ENCODE measurements around the gene MYORG.
"Not testable (repeated sequence)": the region's sequence is repeated elsewhere in the genome, so short reads cannot be mapped to it uniquely, and the experiment has no call there.

MYORG gene

DNA sequence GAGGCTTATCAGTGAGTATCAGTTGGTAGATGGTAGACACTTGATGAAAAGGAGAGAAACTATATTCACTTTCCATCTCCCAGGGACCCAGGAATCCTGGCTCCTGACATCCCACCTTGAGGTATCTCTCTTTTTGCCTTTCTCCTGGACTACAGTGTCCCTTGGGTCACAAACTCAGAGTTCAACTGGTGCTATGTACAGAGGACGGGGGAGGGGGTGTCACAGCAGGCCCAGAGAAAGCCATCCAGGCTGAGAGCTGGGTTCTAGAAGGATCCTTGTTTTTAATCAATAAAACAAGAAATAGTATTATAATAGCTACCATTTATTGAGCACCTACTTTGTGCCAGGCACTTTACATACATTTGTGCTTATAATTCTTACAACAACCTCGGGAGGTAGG lies 10.3 kb downstream of the MYORG start:
- no peak overlapping the region for H3K27ac ChIP-seq
- TF ChIP-seq CTCF (conservative IDR thresholded peaks at IDR 0.05) (no peak), ZFX (IDR thresholded peaks at IDR 0.05) (no peak)

- TF ChIP-seq ZFX (IDR thresholded peaks at IDR 0.05) (no peak), CTCF (conservative IDR thresholded peaks at IDR 0.05) (no peak)
These were observed 11.4 kb downstream of the MYORG start for GRCh38 chr9:34365282-34365681.

DNA sequence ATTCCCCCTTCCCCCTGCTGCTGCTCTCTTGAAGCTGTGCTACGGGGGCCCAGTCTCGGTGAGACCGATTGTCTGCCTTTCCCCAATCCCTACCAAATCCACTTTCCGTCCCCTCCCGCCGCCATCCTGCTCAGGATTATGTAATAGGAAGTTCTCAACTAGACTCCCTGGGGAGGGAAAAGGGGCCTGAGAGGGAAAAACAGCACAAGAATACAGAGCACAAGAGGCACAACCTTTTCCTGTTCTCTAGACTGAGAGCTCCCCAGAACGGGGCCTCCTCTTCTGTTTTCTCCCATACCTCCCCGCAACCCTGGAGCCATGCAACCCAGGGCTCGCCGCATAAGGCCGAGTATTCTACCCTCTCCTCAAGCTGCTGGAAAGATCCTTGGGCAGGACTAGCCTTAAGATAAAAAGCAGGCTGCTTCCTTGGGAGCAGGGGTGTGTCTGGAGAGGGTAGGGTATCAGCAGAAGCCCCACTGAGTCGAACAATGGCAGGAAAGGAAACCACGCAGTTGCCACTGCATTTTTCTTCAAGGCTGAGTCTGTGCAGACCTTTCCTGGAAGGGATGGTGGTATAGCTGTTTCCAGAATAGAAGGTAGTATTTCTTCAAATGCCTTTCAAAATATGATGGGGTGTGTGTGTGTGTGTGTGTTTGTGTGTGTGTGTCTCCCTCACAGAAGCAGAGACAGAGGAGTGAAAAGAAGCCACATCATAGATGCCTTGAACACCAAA lies 12.9 kb downstream of the MYORG start:
- TF ChIP-seq ZFX (IDR thresholded peaks at IDR 0.05) (no peak), CTCF (conservative IDR thresholded peaks at IDR 0.05) (no peak)
- no peak overlapping the region for H3K27ac ChIP-seq

More at GRCh38 chr9:34365282-34365681, 11.4 kb downstream of the MYORG start:
- no peak overlapping the region for H3K27ac ChIP-seq

DNA sequence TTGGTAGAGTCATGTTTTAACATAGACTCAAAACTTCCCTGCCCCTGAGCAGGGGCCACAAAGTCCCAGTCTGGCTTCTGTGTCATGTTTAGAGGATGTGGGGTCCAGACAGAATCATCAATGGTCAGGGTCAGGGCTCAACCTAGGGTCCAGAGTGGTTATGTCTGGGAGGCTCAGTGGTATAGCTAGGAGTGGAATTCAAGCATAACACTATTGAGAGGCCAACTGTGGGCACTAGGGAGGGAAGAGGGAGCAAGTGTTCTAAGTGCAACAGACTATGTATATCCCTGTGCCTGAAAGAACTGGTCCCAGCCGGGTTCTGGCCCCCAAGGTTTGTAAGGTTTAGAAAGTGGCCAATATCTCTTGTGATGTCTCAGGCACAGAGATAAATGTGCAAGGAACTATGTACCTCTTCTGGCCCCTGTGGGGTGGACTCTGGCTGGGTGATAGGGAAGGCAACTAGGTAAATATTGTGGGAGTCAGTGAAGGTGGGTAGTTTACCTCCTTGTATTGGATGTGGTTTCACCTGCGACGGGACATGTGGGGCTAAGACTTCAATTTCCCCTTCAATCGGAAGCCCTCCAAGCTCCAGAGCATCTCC lies 14.0 kb downstream of the MYORG start:
- no peak overlapping the region for H3K27ac ChIP-seq
- TF ChIP-seq ZFX (IDR thresholded peaks at IDR 0.05) (no peak), CTCF (conservative IDR thresholded peaks at IDR 0.05) (no peak)

- not testable (repeated sequence) for H3K27ac ChIP-seq
These were observed 23.7 kb downstream of the MYORG start for GRCh38 chr9:34352957-34353356.

GRCh38 chr9:34352122-34352652 lies 24.5 kb downstream of the MYORG start:
- not testable (repeated sequence) for H3K27ac ChIP-seq

- TF ChIP-seq ZFX (IDR thresholded peaks at IDR 0.05) (no peak), CTCF (conservative IDR thresholded peaks at IDR 0.05) (no peak)
- no peak overlapping the region for H3K27ac ChIP-seq
These were observed 27.4 kb downstream of the MYORG start for GRCh38 chr9:34349324-34349723.

DNA sequence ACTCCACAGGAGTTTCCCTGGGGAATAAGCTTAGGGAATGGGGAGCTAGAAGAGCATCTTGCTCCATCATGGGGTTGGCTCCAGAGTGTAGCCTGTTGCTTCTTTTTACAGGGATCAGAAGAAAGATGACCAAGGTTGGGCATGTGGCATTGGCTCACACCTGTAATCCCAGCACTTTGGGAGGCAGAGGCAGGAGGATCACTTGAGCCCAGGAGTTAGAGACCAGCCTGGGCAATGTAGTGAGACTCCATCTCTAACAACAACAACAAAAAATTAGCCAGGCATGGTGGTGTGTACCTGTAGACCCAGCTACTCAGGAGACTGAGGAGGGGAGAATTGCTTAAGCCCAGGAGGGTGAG lies 28.9 kb downstream of the MYORG start:
- TF ChIP-seq CTCF (conservative IDR thresholded peaks at IDR 0.05) (no peak), ZFX (IDR thresholded peaks at IDR 0.05) (no peak)
- H3K27ac ChIP-seq, result no peak overlapping the region
